SK-N-SH treated with all-trans-retinoic acid at 6 μM for 48 hours (cell line): Measurements from ENCODE around the gene COA7.

Experiments
- BACH2 ChIP-seq: fragments of 250-450 bp; sonication (Bioruptor Pico); IDR thresholded peaks from 2 replicates; pipeline ENCODE4 v1.9.0; 2021; ENCODE audit warnings: mild to moderate bottlenecking, borderline replicate concordance
- CREB5 ChIP-seq: fragments of 250-450 bp; sonication (Bioruptor Pico); IDR thresholded peaks from 2 replicates; pipeline ENCODE4 v1.5.1; 2020; ENCODE audit warnings: low read depth, mild to moderate bottlenecking, moderate library complexity
- CSDC2 ChIP-seq: fragments of 250-450 bp; sonication (Bioruptor Pico); IDR thresholded peaks from 2 replicates; pipeline ENCODE4 v1.5.0; 2020; ENCODE audit warnings: mild to moderate bottlenecking, moderate library complexity
- OSR1 ChIP-seq: fragments of 250-450 bp; sonication (Bioruptor Pico); IDR thresholded peaks from 2 replicates; pipeline ENCODE4 v1.8.0; 2022; ENCODE audit warnings: moderate library complexity, mild to moderate bottlenecking, inconsistent platforms
- PATZ1 ChIP-seq: fragments of 250-450 bp; sonication (Bioruptor Pico); IDR thresholded peaks from 2 replicates; pipeline ENCODE4 v1.8.0; 2020; ENCODE audit warnings: mild to moderate bottlenecking, moderate library complexity, borderline replicate concordance
- ZC3H10 ChIP-seq: fragments of 250-450 bp; sonication (Bioruptor Pico); IDR thresholded peaks from 2 replicates; pipeline ENCODE4 v1.5.1; 2021; ENCODE audit warnings: mild to moderate bottlenecking, moderate library complexity
- ZNF565 ChIP-seq: fragments of 450-650 bp; formaldehyde crosslinking; conservative IDR thresholded peaks from 2 replicates; pipeline ENCODE4 v1.5.0; 2020; ENCODE audit warnings: low read depth, mild to moderate bottlenecking, moderate library complexity
- ZNF70 ChIP-seq: fragments of 450-650 bp; formaldehyde crosslinking; IDR thresholded peaks from 2 replicates; pipeline ENCODE4 v1.5.0; 2020; ENCODE audit warnings: mild to moderate bottlenecking, moderate library complexity
- ZNF8 ChIP-seq: fragments of 450-650 bp; formaldehyde crosslinking; IDR thresholded peaks from 2 replicates; pipeline ENCODE4 v1.5.0; 2020; ENCODE audit warnings: mild to moderate bottlenecking, moderate library complexity

GRCh38 chr1:52681136-52681535 lies 17.0 kb downstream of the COA7 start:
- TF ChIP-seq ZNF70 (CRISPR knock-in tag), result no peak
- no peak for TF ChIP-seq PATZ1 (CRISPR knock-in tag)
- TF ChIP-seq ZNF8 (CRISPR knock-in tag), result no peak
- TF ChIP-seq CSDC2 (CRISPR knock-in tag), result no peak
- TF ChIP-seq OSR1 (CRISPR knock-in tag), result no peak
- TF ChIP-seq ZNF565 (CRISPR knock-in tag), result no peak
- no peak for TF ChIP-seq CREB5 (CRISPR knock-in tag)
- TF ChIP-seq BACH2 (CRISPR knock-in tag), result no peak
- no peak for TF ChIP-seq ZC3H10 (CRISPR knock-in tag)
